Measurements from ENCODE around the gene TENM3. TPM values are rescaled to one million over a fixed set of nuclear protein-coding genes. Genes with fewer than 3 reads are reported as not detected.

TENM3 gene
- polyA plus RNA-seq, 1 of the 3 experiments (the other 2 are of a cell fraction): 10.4 TPM

DNA sequence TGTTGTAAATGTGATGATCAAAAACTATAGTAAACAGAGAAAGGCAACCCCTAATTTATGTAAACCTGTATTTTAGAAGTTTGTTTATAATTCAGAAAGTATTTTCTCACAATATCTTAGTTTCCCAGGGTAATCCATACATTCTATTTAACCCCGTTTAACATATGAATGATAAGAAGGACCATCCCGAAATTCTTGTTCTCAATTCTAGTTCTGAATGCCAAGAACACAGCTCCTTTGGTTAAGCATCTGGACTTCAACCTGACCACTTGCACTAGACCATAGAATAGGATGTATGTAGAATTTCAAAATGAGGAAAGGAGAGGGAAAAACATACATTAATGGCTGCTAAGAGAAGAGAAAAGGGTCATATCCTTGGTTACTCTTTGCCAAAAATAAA, 227.0 kb downstream of the TENM3 start:
- H3K79me2 ChIP-seq (ENCODE audit: insufficient read depth): no peaks in the 10 kb centered on the region; the same call in 1 of the 2 replicates
- H3K4me1 ChIP-seq (ENCODE audit: control insufficient read depth in 1 of 2, insufficient read depth in 2 of 2, low read depth in 1 of 2, low read length in 1 of 2): no peaks in the 10 kb centered on the region
- no peaks in the 10 kb centered on the region for H4K20me1 ChIP-seq (ENCODE audit: insufficient read depth)
- H3F3A ChIP-seq (replicated peaks; ENCODE audit: insufficient read depth): no peaks in the 10 kb centered on the region
- H3K27ac ChIP-seq (ENCODE audit: low read depth in 2 of 2, low read length in 1 of 2): no peak overlapping the region
- no peak overlapping the region for H3K4me3 ChIP-seq (ENCODE audit: low read depth in 2 of 2, low read length in 1 of 2)
- WGBS (ENCODE audit: low lambda C conversion rate): 80% methylated on average over 2 of the region's 2 CpGs
- TF ChIP-seq YY1 (IDR thresholded peaks at IDR 0.05; ENCODE audit: low read depth) (no peak), NFIC (IDR thresholded peaks at IDR 0.05; ENCODE audit: borderline replicate concordance) (no peak), NRF1 (IDR thresholded peaks at IDR 0.05; ENCODE audit: low read depth, low read length) (no peak), RCOR1 (IDR thresholded peaks at IDR 0.05; ENCODE audit: low read length) (no peak), SMC3 (IDR thresholded peaks at IDR 0.05; ENCODE audit: low read depth, low read length) (no peak), IRF3 (IDR thresholded peaks at IDR 0.05; ENCODE audit: low read depth, low read length) (no peak), FOXM1 (IDR thresholded peaks at IDR 0.05; ENCODE audit: low read depth) (no peak), TAF1 (IDR thresholded peaks at IDR 0.05; ENCODE audit: borderline replicate concordance, low read depth, low read length) (no peak), FOSL2 (IDR thresholded peaks at IDR 0.05; ENCODE audit: borderline replicate concordance, low read depth) (no peak), RXRA (IDR thresholded peaks at IDR 0.05; ENCODE audit: borderline replicate concordance, low read depth) (no peak), EZH2phosphoT487 (IDR thresholded peaks at IDR 0.05; ENCODE audit: borderline replicate concordance, low read depth) (no peak), MEF2A (IDR thresholded peaks at IDR 0.05; ENCODE audit: borderline replicate concordance, low read depth) (no peak), ELF1 (IDR thresholded peaks at IDR 0.05) (no peak), GABPA (IDR thresholded peaks at IDR 0.05; ENCODE audit: low read depth) (no peak), SIN3A (IDR thresholded peaks at IDR 0.05; ENCODE audit: borderline replicate concordance, low read depth, low read length) (no peak)
- TF ChIP-seq, protein P1, sequence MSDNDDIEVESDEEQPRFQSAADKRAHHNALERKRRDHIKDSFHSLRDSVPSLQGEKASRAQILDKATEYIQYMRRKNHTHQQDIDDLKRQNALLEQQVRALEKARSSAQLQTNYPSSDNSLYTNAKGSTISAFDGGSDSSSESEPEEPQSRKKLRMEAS (IDR thresholded peaks at IDR 0.05; ENCODE audit: low read depth): no peak
- TF ChIP-seq, protein P2, sequence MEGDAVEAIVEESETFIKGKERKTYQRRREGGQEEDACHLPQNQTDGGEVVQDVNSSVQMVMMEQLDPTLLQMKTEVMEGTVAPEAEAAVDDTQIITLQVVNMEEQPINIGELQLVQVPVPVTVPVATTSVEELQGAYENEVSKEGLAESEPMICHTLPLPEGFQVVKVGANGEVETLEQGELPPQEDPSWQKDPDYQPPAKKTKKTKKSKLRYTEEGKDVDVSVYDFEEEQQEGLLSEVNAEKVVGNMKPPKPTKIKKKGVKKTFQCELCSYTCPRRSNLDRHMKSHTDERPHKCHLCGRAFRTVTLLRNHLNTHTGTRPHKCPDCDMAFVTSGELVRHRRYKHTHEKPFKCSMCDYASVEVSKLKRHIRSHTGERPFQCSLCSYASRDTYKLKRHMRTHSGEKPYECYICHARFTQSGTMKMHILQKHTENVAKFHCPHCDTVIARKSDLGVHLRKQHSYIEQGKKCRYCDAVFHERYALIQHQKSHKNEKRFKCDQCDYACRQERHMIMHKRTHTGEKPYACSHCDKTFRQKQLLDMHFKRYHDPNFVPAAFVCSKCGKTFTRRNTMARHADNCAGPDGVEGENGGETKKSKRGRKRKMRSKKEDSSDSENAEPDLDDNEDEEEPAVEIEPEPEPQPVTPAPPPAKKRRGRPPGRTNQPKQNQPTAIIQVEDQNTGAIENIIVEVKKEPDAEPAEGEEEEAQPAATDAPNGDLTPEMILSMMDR (IDR thresholded peaks at IDR 0.05): no peak
- TF ChIP-seq, protein P3, sequence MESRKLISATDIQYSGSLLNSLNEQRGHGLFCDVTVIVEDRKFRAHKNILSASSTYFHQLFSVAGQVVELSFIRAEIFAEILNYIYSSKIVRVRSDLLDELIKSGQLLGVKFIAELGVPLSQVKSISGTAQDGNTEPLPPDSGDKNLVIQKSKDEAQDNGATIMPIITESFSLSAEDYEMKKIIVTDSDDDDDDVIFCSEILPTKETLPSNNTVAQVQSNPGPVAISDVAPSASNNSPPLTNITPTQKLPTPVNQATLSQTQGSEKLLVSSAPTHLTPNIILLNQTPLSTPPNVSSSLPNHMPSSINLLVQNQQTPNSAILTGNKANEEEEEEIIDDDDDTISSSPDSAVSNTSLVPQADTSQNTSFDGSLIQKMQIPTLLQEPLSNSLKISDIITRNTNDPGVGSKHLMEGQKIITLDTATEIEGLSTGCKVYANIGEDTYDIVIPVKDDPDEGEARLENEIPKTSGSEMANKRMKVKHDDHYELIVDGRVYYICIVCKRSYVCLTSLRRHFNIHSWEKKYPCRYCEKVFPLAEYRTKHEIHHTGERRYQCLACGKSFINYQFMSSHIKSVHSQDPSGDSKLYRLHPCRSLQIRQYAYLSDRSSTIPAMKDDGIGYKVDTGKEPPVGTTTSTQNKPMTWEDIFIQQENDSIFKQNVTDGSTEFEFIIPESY (IDR thresholded peaks at IDR 0.05; ENCODE audit: borderline replicate concordance, low read depth): no peak
- no peak overlapping the region for H3K9ac ChIP-seq
- H3K36me3 ChIP-seq (replicated peaks in 1 of 2; ENCODE audit: control insufficient read depth in 1 of 2, insufficient read depth in 2 of 2, low read length in 1 of 2): peaks cover 0 to 6% of the 10 kb centered on the region in 2 experiments
- CTCF ChIA-PET: interaction anchor here (1.0 to 1.6 kb wide), 2 partner anchors 19 kb away, joined by 3 read pairs; no protein-coding TSS in a partner anchor
- no peak overlapping the region for H3K4me2 ChIP-seq
- no peaks in the 10 kb centered on the region for H3K27me3 ChIP-seq (ENCODE audit: insufficient read depth)
- peaks cover 6% of the 10 kb centered on the region; the same call in 1 of the 2 replicates for H3K9me3 ChIP-seq
- POLR2A ChIA-PET: no interaction called here
- no peak overlapping the region for H2AFZ ChIP-seq (ENCODE audit: low read depth)
- H3K9me2 ChIP-seq: no peaks in the 10 kb centered on the region
- DNase-seq: no peak
